ENCODE data around the gene CLDN9.

The CLDN9 gene

GRCh38 chr16:2991566-2992261 lies 21.0 kb upstream of the CLDN9 start:
- DNase-seq (ENCODE audit: low read depth in 1 of 2, low spot score in 1 of 2) = no peak

GRCh38 chr16:2992383-2993081 lies 20.2 kb upstream of the CLDN9 start:
- DNase-seq (ENCODE audit: low read depth in 1 of 2, low spot score in 1 of 2) = no peak

- no peak for DNase-seq (ENCODE audit: low read depth in 1 of 2, low spot score in 1 of 2)
Measured at GRCh38 chr16:2996298-2996697, 16.4 kb upstream of the CLDN9 start.

- DNase-seq (ENCODE audit: low read depth in 1 of 2, low spot score in 1 of 2) = no peak
Measured at GRCh38 chr16:2999929-3000328, 12.8 kb upstream of the CLDN9 start.

- no peak for DNase-seq (ENCODE audit: low read depth in 1 of 2, low spot score in 1 of 2)
Measured at GRCh38 chr16:3000540-3000939, 12.2 kb upstream of the CLDN9 start.

GRCh38 chr16:3001316-3001715 lies 11.4 kb upstream of the CLDN9 start:
- DNase-seq (ENCODE audit: low read depth in 1 of 2, low spot score in 1 of 2) = no peak

GRCh38 chr16:3003582-3004270 lies 9.0 kb upstream of the CLDN9 start:
- DNase-seq (ENCODE audit: low read depth in 1 of 2, low spot score in 1 of 2) = peak; percentile 86 to 95

- DNase-seq (ENCODE audit: low read depth in 1 of 2, low spot score in 1 of 2) = no peak
Measured at GRCh38 chr16:3004319-3004718, 8.4 kb upstream of the CLDN9 start.

- no peak for DNase-seq (ENCODE audit: low read depth in 1 of 2, low spot score in 1 of 2)
Measured at GRCh38 chr16:3004781-3005284, 7.9 kb upstream of the CLDN9 start.

GRCh38 chr16:3007059-3007956 lies 5.4 kb upstream of the CLDN9 start:
- DNase-seq (ENCODE audit: low read depth in 1 of 2, low spot score in 1 of 2) = no peak

GRCh38 chr16:3007957-3008689 lies 4.6 kb upstream of the CLDN9 start:
- DNase-seq (ENCODE audit: low read depth in 1 of 2, low spot score in 1 of 2) = no peak

GRCh38 chr16:3008690-3009037 lies 4.1 kb upstream of the CLDN9 start:
- no peak for DNase-seq (ENCODE audit: low read depth in 1 of 2, low spot score in 1 of 2)

- DNase-seq (ENCODE audit: low read depth in 1 of 2, low spot score in 1 of 2) = no peak
Measured at GRCh38 chr16:3009568-3010390, 2.9 kb upstream of the CLDN9 start.

GRCh38 chr16:3010510-3010909 lies 2.2 kb upstream of the CLDN9 start:
- no peak for DNase-seq (ENCODE audit: low read depth in 1 of 2, low spot score in 1 of 2)

GRCh38 chr16:3012246-3012645 lies 477 bp upstream of the CLDN9 start:
- DNase-seq (ENCODE audit: low read depth in 1 of 2, low spot score in 1 of 2) = no peak

GRCh38 chr16:3013491-3013951 lies 798 bp downstream of the CLDN9 start:
- DNase-seq (ENCODE audit: low read depth in 1 of 2, low spot score in 1 of 2) = no peak

GRCh38 chr16:3013998-3014690 lies 1.4 kb downstream of the CLDN9 start:
- DNase-seq (ENCODE audit: low read depth in 1 of 2, low spot score in 1 of 2) = no peak

GRCh38 chr16:3014971-3015370 lies 2.2 kb downstream of the CLDN9 start:
- no peak for DNase-seq (ENCODE audit: low read depth in 1 of 2, low spot score in 1 of 2)

All from activated CD4-positive, alpha-beta T cell treated with anti-CD3 and anti-CD28 coated beads, Interleukin-2, amount 50 U/mL, for 24 hours (primary cell).